COR-L47 (cell line): ENCODE results near the gene ACSL6.

ENCODE experiments used
- DNase-seq: peaks from one replicate; lab custom pipeline; 2025; lab: John Stamatoyannopoulos, UW

ACSL6 gene

DNA sequence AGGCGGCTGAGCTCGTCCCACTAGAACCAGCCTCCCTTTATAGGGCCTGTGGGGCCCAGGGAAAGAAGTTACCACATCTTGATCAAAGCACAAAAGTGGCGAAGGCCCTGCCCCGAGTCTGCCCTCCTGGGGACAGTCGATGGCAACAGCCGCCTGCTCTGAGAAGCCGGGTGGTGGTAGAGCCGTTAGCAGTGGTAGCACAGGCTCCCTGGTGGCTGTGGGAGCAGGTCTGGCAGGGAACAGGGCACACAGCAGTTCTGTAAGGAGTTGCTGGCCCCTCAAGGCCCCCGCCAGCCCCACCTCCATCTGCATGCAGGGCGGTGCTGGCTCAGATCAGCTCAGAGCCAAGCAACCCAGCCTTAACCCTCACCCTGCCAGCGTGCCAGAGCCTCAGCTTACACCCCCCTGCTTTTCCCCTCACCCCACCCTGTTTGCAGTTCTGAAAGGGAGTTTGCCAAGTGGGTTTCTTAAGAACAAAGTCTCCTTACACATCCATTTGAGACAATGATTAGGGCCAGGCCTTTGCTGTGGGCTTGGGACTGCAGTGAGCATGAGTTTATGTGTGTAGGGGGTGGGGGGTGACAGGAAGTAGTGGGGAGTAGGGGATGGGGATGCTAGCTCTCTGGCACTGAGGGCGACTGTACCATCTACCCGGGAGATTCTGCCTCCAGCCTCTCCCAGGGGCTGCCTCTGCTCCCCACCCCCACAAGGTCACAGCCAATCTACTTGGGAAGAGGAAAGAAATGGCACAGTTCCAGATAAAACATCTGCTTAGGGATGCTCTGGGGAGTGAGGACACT lies 11.8 kb downstream of the ACSL6 start:
- DNase-seq = no peak

DNA sequence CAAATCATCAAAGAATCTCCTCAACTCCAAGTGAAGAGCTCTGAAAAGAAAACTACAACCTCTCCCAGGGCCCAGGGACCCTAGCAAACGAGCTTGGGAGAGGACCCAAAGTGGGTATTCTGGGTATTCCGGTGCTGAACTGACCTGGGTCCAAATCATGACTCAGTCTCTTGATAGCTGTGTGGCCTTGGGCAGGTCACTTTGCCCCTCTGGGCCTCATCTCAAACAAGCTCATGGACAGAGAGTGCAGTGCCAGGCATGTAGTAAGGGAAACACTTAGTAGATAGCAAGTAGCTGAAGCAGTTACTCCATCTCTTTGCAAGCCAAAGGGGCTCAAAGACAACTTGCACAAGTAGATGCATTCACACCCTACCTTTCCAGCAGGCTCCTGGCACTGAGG lies 12.4 kb downstream of the ACSL6 start:
- DNase-seq = no peak

DNA sequence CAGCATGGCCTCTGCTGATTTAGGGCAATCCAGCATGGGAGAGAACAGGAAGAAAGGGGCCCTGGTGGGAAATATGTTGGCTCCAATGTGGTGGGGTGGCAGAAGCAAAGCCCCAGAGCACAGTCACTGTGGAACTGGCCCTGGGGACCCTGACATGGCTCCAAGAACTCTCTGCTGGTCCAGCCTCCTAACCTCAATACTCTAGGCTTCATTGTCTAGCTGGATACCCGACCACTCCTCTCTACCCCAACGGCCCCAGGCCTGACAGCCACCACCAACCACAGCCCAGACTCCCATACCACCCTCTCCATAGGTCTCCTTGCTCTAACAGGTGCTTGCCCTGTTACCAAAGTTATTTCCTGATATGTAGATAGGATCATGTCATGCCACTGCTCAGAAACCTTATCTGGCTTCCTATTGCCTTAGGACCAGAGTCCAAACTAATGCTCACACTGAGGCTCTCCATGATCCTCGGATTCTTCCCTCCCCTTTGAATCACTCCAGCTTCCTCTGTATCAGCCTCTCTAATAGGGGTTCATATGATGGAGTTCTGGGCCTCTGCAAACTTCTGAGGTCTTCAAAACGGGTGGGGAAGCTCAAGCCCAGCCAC lies 12.9 kb downstream of the ACSL6 start:
- no peak for DNase-seq

DNA sequence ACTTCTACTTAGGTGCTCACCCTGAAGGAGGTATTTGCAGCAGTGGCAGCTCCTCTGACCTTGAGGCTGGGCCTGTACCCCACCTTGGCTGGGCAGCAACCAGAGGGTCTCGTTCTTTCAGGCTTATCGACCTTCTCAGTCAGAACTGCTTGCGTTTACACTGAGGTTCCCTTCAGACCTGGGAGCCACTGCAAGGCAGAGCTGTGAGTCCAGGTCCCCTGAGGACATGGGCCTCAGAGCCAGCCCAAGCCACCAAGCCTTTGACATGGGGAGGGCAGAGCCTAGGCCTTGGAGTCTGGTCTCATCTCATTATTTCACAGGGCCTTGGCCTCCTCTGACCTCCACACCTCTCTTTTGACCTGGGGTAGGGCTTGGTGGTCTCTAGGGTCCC lies 13.7 kb downstream of the ACSL6 start:
- DNase-seq = no peak

DNA sequence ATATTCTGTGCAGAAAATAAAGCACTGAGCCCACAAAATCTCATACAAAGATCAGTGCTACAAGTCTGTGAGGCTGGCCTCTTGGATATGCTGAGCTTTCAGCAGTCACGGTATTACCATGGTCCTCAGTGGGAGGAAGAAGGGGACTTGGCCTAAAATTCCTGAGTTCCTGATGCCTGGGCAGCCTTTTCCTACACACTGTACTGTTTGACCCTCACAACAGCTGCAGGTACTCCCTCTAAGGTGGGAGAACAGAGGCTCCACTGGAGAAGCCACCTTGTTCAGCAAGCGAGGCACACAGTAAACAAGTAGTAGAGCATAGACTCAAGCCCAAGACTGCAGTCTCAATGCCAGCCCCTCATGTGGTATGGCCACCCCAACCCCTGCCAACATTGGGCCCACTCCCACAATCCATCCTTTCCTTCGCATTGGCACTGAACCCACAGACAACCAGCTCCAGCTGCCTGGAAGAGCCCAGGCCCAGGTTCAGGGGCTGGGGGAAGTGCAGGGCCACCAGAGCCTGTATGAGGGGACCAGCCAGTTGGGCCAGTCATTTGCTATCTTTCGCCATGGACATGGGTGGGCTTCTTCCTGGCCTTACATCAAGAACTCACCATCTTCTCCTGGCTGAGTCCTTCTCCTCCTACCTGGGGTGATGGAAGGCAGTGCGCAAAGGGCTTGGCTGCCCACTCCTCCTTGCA lies 14.3 kb downstream of the ACSL6 start:
- no peak for DNase-seq

DNA sequence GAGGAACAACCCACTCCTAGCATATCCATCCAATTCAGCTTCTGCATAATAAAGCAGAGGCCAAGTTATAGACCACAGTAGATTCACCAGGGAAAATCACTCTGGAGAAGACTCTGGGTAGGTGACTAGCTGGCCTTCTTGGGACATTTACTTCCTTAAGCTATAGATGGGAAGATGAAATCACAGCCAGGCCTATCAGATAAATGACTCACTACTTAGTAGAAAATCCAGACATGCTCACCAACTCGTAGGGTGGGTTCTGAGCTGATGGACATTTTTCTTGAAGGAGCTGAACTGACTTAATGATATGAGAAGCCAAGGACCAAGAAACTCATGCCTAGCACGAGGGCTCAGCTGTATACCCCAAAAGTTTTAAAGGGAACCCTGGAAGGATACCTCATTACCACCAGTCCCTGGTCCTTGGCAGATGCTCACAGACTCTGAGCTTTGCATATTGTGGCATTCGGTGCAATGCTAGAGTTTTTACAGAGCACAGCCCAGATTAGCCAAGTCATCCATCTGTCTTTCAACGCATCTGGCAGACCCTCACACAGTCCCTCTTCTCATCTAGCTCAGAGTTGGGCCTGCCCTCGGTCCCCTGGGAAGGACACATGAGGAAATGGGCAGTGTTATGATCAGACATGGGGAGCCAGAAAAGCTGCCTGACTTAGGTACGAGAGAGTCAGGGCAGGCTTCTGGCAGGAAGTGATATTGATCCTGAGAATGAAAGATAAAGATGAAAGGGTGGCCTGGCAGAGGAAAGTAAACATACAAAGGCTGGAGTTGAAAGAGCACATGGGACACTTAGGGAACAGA lies 15.0 kb downstream of the ACSL6 start:
- DNase-seq = no peak

DNA sequence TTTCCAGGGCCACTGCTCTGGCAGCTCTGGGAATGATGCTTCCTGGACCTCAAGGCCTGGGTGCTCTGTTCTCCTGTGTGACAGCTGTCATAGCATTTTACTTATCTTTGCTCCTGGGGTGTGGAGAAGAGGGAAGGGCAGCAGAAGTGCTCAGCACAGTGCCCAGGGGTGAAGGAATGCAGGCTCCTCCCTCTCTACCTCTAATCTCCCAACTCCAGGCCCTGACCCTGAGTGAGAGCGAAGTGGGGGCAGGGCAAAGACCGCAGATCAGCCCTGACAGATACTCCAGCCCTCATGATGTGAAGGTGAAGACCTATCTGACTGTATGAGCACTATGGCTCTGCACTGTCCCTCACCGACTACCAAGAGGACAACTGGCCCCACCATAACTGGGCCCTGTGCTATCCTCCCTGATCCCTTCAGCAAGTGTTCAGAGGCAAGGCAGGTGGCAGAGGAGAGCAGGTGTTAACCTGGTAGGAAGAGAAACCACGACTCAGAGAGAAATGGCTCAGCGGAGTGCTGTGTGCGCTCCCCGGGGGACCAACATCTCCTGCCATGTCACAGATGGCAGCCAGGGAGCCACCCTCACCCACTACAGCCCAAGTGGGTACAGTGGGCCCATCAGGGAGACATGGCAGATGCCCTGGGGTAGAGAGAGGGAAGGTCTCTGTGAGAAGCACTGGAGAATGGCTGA lies 16.8 kb downstream of the ACSL6 start:
- DNase-seq = no peak

DNA sequence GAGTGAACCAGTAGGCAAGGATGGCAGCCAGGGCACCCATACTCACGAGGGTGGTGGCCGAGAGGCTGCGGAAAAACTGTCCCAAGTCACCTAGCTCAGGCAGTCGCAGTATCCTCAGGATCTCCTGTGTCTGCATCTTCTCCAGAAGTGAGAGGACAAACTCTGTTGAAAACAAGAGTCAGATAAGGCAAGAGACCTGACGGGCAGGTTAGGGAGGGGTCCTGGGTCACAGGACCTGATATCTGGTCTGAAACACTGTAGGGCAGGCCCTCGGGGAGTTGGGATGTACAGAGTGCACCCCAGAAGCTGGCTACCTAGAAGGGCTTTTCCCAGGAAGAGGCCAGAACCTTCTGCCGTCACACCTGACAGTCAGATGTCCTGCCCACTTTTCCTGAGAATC lies 17.4 kb downstream of the ACSL6 start:
- no peak for DNase-seq

DNA sequence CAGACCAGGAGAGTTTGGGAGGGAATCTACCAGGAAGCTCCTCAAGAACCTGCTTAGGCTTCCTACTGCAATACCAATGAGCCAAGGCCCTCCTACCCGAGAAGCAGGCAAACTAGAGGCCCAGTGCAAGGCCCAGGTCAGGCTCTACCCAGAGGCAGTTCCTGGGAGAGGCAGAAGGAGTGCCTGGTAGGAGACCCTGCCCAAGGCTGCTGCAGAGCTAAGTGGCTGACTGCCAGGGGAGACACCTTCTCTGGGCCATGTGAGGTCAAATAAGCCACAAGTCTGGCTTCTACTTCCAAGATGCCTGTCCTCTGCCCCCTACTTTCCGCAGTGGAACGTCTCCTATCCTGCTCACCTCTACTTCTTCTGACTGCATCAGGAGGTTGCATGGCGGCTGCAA lies 17.8 kb downstream of the ACSL6 start:
- DNase-seq = no peak

DNA sequence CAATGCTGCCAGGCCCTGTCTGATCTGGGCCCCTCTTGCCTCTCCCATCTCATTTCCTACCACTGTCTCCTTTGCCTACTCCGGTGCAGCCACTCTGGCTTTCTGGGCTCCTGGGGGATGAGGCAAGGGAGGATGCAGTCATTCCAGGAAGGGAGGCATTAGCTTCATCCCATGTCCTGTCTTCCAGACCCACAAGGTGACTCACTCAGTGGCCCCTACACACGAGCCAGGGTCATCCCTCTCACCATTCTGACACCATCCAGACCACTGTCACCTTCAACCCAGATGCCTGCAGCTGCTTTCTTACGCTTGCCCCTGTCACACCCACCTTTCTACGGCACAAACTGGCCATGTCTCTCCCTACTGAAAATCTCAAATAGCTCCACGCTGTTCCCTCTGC lies 19.1 kb downstream of the ACSL6 start:
- DNase-seq = no peak

DNA sequence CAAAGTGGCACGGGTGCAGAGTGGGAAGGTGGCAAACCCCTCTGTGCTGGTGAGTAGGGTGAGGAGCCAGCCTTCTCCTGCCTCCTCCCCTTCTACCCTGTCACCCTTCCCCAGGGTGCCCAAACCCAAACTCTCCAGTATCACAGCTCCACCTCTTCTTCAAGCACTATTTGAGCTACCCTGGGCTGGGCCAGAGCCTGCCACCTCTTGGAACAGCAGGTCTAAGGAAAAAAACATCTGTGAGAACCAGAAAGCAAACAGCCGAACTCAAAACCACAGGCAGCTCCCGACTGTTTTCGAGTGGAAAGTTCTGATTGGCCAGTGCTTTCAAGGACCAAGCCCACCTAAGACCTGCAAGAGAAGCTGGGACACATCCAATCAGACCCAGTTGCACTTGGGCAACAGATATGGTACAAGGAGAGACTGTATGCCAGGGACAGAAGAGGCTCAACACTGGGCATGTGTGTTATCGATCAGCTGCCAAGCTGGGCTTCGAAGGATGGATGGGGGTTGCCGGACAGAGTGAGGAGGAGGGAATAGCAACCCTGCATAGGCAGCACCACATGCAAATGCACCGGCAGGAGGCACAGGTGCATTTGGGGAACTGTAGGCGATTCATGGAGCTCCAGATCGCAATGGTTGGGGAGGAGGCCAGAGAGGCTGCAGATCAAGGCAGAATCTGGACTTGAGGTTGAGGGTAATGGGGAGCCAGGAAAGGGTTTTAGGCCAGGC lies 19.7 kb downstream of the ACSL6 start:
- no peak for DNase-seq

DNA sequence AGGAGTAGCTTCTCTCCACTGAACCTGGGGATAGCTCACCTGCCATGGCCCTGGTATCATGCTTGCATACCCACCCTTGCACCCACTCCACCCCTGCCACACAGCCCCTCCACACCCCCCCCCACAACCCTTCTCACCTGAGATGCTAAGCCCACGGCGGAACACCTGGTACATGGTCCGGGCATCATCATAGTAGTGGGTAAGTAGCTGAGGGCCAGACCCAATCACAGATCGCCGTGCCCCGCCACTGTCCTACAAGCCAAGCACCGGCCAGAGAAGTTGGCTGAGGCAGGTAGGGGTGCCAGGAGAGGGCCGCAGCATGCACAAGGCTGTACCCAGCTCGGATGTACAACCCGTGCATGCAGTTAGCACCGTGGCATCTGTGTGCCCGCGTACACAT lies 20.7 kb downstream of the ACSL6 start:
- DNase-seq = no peak

DNA sequence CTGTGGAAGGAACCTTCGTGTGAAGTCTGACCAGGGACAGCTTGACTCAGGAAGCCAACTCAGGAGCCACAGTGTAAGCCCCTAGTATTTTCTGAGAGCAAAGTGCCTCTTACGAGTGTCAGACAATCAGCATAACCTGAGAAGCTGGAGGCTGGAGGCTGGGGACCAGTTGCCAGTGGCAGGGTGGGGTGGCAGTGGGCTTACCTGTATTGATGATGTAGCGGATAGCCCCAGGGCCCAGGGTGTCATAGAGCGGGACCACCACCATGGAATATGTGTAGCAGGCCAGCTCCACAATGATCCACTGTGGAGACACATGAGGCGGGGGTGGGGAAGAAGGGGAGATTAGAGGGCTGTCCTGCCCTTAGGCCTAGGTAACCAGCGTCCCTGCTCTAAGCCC lies 22.9 kb downstream of the ACSL6 start:
- DNase-seq = no peak

DNA sequence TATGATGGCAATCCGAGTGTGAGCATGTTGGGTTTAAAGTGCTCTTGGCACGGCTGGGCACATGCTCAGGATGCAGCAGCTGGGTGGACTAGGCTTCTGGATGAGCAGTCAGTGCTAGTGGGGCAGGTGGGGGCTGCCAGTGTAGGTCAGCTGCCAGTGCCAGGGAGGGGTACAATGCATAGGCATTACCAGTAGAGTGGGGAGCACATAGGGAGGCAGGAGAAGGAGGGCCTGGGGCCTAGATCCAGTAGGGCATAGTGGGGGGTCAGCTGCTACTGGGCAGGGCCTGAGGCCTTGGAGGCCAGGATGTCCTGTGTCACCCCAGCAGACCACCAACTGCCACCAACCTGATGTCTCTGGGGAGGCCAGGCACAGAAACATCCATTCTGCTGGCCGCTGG lies 24.2 kb downstream of the ACSL6 start:
- DNase-seq = no peak

DNA sequence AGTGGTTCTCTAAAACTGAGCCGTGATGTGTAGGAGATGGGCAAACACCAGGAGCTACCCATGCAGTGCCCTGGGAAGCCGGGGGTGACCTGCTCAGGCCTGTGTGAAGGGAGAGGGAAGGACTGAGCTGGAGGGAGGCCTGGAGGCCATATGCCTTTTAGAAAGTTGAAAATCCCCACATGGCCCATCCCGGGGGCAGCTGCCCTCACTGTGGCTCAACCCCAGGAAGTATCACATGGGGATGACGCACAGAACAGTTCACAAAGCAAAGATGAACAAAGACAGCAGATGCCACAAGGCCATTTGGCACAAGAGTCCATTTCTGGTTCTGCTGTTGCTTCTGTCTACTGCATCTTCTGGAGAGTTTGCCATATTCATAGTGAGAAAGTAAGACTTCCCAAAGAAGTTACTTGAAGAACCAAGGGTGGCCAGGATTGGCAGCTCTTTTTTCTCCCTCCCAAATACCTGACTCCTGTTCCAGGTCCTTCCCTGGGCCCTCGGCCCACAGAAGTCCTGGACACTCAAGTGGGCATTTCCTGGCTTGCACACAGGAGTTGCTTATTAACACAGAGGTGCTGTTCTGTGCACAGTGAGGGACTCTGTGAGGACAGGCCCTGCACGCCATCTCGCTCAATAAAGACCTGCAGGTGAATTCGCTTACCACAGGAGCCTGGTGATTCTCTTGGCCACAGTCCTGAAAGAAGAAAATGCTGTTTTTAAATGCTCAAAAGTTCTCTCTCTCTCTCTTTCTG lies 25.1 kb downstream of the ACSL6 start:
- DNase-seq = no peak

DNA sequence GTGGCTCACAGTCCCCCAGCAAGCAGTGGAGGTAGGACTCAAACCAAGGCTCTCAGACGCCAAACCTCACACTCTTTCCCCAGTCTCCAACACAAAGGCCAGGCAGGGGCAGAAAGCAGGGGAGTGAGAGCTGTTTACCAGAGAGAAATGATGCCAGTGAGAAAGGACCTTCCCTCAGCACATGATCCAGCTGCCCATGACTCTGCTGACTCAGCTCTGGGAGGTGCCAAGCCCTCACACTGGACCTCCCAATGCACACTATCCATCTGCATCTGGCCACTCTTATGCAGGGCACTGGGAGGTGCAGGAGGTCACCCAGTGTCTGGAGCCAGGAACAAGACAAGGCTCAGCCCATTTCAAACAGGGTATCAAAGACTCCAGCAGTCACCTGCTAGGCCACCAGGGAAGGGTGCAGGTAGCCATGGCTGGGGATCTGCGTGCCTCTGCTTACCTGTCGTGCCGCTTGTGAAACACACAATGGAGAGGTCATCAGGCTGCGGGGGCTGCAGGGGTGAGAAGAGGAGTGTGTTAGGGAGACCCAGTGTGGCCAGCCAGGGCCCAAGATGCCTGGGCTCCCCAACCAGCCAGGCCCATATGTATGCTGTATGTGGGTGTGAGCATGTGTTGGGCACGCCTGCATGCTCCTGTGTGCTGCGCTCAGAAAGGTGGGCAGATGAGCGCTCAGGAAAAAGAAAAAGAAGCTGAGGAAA lies 26.3 kb downstream of the ACSL6 start:
- DNase-seq = no peak

DNA sequence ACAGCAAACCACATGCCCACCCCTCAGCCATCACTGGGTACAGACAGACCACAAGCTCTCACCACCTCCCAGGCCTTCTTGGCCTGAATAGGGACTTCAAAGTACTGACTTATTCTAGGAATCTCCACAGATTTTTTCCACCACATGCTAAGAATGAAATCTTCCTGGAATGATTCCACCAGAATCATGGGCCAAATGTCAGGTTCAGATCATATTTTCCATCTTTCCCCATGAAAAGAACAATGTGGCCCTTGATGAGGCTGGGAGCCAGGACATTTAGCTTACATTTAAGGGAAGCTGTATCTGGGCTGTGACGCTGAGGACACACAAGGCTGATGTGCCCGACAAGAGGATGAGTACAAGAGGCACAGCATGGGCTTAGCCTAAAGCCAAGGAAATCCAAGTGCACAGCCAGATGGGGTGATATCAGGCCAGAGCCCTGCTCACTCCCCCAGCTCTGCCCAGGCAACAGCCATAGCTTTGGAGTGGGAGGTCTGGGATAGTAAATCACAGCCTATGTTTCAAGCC lies 28.1 kb downstream of the ACSL6 start:
- DNase-seq = no peak

DNA sequence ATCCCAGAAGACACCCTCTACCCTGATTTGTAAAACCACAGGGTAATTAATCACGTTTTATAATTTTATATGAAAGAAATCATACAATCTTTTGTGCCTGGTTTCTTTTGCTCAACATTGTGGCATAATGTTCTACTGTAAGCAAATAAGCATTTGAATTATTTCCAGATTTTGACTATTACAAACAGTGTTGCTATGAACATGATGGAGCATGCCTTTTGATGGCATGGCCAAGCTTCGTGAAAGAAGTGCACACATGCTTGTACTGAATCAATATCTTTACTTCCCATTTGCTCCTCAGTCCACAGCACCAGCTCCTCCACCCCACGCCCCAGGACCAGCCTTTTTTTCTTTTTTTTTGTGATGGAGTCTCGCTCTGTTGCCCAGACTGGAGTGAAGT lies 29.9 kb downstream of the ACSL6 start:
- DNase-seq = no peak

DNA sequence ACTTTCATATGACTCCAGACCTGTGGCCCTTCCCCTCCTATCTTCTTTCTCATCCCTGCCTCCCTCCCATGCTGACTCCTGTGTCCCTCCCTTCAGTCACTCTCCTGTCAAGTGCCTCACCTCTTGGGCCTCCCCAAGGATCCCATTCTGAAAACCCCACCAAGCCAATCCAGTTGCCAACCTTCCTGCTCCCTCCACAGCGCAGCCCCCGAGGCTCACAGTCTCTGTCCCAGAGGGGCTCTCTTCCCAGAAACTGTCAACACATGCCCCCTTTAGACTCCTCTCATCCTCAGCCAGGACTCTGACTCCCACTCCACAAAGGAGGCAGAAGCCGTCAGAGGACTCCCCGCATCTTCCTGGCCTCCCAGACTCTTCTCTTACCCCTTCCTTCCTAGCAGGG lies 30.8 kb downstream of the ACSL6 start:
- no peak for DNase-seq

DNA sequence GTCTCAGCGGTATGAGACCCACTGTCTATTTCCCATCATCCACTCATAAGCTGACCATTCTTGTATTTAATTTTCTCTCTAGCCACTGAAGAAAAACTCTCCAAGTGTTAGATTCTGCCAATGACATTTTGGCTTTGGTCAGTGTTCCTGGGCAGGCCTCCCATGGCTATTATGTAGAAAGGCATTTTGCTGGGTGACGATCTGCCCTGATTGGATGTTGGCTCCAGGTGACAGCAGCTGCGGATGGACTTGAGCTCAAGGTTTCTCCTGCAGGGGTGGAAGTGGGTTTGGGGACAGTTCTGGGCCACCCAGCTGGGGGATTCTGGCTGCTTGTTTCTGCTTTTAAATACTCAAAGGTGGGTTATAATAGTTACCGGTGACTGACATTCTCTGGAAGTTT lies 31.6 kb downstream of the ACSL6 start:
- no peak for DNase-seq
